K562 (cell line): ENCODE measurements around the gene ESPL1. TPM values are rescaled to one million over a fixed set of nuclear protein-coding genes. Genes with fewer than 3 reads are reported as not detected.

ENCODE experiments used
- ARID2 ChIP-seq: fragments of 450-650 bp; IDR thresholded peaks from 2 replicates; pipeline ENCODE4 v1.6.1; 2017; ENCODE audit warnings: antibody characterized with exemption, mild to moderate bottlenecking
- BRD9 ChIP-seq: fragments of 450-650 bp; IDR thresholded peaks from 2 replicates; pipeline ENCODE4 v1.6.1; 2018; ENCODE audit warnings: low read depth; ENCODE audit not compliant: partially characterized antibody
- CBX8 ChIP-seq: fragments of 200-600 bp; sonication (generic); IDR thresholded peaks from 2 replicates; pipeline ENCODE4 v1.6.1; 2012; ENCODE audit warnings: borderline replicate concordance, mixed run types, low read depth, mild to moderate bottlenecking, moderate library complexity, mixed read lengths, low read length, control low read depth, inconsistent platforms; ENCODE audit not compliant: poor library complexity, severe bottlenecking; ENCODE audit errors: extremely low read depth
- CCNT2 ChIP-seq: IDR thresholded peaks from 2 replicates; pipeline ENCODE4 v1.6.1; 2011; ENCODE audit warnings: borderline replicate concordance, low read depth, mild to moderate bottlenecking, moderate library complexity, mixed read lengths, low read length; ENCODE audit not compliant: insufficient read length; ENCODE audit errors: extremely low read depth
- CHD4 ChIP-seq: fragments of 200-600 bp; sonication (generic); IDR thresholded peaks from 3 replicates; pipeline ENCODE4 v1.6.1; 2012; ENCODE audit warnings: low read depth, mild to moderate bottlenecking, mixed read lengths, low read length, inconsistent platforms; ENCODE audit not compliant: insufficient read depth, insufficient replicate concordance, poor library complexity, severe bottlenecking
- KLF10 ChIP-seq: fragments of 250-450 bp; sonication (Bioruptor Pico); IDR thresholded peaks from 2 replicates; pipeline ENCODE4 v1.6.1; 2021; ENCODE audit warnings: matching md5 sums
- PTTG1 ChIP-seq: fragments of 450-650 bp; IDR thresholded peaks from 2 replicates; pipeline ENCODE4 v1.6.1; 2016; ENCODE audit warnings: low read depth, mild to moderate bottlenecking, missing genetic modification characterization, missing compliant biosample characterization
- PURB ChIP-seq: sonication (generic); formaldehyde crosslinking; IDR thresholded peaks from 2 replicates; pipeline ENCODE4 v1.9.0; 2021; ENCODE audit warnings: low read depth, mild to moderate bottlenecking, missing genetic modification reagents
- RBM15 ChIP-seq: fragments of 200-400 bp; formaldehyde crosslinking; IDR thresholded peaks from 2 replicates; pipeline ENCODE4 v1.6.1; 2018; ENCODE audit warnings: mild to moderate bottlenecking, low read length, moderate library complexity; ENCODE audit not compliant: insufficient read depth
- SIN3A ChIP-seq, 2 experiments: fragments of 150-350 bp in 1 of 2; IDR thresholded peaks; 2 replicates each; pipeline ENCODE4 v1.6.1; 2011 to 2016; ENCODE audit warnings: borderline replicate concordance in 2 of 2, low read depth in 2 of 2, low read length in 2 of 2, mild to moderate bottlenecking in 2 of 2, moderate library complexity in 2 of 2; ENCODE audit not compliant: control insufficient read depth in 1 of 2
- SIRT6 ChIP-seq: IDR thresholded peaks from one replicate; pipeline ENCODE4 v1.6.1; 2012; ENCODE audit warnings: low read depth, mild to moderate bottlenecking, control low read depth, inconsistent platforms, low read length, moderate library complexity
- SPI1 ChIP-seq: IDR thresholded peaks from 2 replicates; pipeline ENCODE4 v1.6.1; 2011; ENCODE audit warnings: low read depth, low read length, control low read depth, borderline replicate concordance
- YBX1 ChIP-seq: fragments of 450-650 bp; IDR thresholded peaks from 2 replicates; pipeline ENCODE4 v1.7.1; 2016; ENCODE audit warnings: mild to moderate bottlenecking
- ZKSCAN3 ChIP-seq: fragments of 250-450 bp; sonication (Bioruptor Pico); IDR thresholded peaks from 2 replicates; pipeline ENCODE4 v1.4.0; 2020
- ZNF124 ChIP-seq: sonication (generic); formaldehyde crosslinking; IDR thresholded peaks from 2 replicates; pipeline ENCODE4 v1.8.1; 2022; ENCODE audit warnings: missing genetic modification reagents
- ZNF212 ChIP-seq: fragments of 450-650 bp; formaldehyde crosslinking; IDR thresholded peaks from 2 replicates; pipeline ENCODE4 v1.4.0; 2020; ENCODE audit warnings: mild to moderate bottlenecking
- polyA plus RNA-seq, 8 experiments: library from polyadenylated mRNA; depleted of rRNA in 4 of 8; stranded (reverse) in 5 of 8; unstranded in 3 of 8; fragments of >200 nt; fragmentation: Nextera tagmentation in 2 of 8; fragmentation: Illumina TruSeq in 1 of 8; extraction: Ambion mirVana in 2 of 8; extraction: Trizol in 1 of 8; gene quantifications; 2 replicates each; pipeline versions ENCODE4 v1.2.1 to v1.2.3, GENCODE V29; 2011 to 2014; ENCODE audit warnings: inconsistent platforms in 1 of 8, missing spikeins in 1 of 8
- total RNA-seq, 7 experiments: library from RNA; depleted of rRNA in 6 of 7; stranded (reverse); fragments of >200 nt in 6 of 7; fragmentation: Illumina TruSeq in 2 of 7; extraction: Trizol in 2 of 7; gene quantifications; 2 replicates each; pipeline versions ENCODE4 v1.2.1 to v1.2.3, GENCODE V29; 2011 to 2021; ENCODE audit warnings: low replicate concordance in 1 of 7
- TF ChIP-seq, protein P1 (sequence below): fragments of 450-650 bp; IDR thresholded peaks from 2 replicates; pipeline ENCODE4 v1.6.1; 2016
- TF ChIP-seq, protein P2 (sequence below): sonication (generic); formaldehyde crosslinking; IDR thresholded peaks from 2 replicates; pipeline ENCODE4 v1.8.0; 2022; ENCODE audit warnings: mild to moderate bottlenecking, missing genetic modification reagents
- TF ChIP-seq, protein P3 (sequence below): sonication (generic); formaldehyde crosslinking; IDR thresholded peaks from 2 replicates; pipeline ENCODE4 v1.8.0; 2022; ENCODE audit warnings: mild to moderate bottlenecking, missing genetic modification reagents, borderline replicate concordance

The ESPL1 gene
- total and polyA plus RNA-seq, 9 of the 15 experiments (the other 6 are each of a cell fraction or from before 2014, with no cell fraction given): 1.2 to 55.0 (median 18.7) TPM

DNA sequence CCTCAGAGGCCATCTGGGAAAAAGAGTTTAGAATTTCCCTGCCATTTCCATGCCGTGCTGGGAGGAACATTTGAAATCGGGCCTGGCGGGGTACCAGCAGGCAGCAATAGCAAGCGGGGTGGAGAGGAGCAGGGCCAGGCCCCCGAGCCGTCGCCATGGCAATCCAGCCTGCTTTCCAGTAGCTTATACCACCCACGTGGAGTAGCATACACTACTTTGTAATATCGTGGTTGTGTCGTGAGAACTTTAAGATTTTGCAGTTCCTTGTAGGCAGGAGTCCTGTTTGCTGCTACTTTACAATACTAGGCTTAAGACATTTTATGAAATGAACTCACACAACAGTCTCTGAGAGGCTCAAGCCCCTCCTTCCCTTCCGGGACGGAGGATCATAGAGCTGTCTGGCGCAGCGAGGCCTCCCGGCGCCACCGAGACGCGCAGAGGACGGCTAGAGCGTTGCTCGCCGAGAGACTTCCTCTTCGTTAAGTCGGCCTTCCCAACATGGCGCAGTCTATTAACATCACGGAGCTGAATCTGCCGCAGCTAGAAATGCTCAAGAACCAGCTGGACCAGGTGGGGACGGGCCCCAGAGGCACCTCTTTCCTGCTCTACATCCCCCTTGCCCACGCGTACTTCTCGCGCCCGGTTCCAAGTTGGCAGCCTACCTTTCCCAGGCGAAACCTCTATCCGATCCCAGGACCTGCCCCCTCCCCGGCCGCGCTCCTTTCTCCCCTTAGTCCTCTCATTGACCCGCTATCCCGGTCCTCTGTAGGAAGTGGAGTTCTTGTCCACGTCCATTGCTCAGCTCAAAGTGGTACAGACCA, 27.2 kb downstream of the ESPL1 start, which contains the start of gene PFDN5 (continued):
- TF ChIP-seq, protein P1, sequence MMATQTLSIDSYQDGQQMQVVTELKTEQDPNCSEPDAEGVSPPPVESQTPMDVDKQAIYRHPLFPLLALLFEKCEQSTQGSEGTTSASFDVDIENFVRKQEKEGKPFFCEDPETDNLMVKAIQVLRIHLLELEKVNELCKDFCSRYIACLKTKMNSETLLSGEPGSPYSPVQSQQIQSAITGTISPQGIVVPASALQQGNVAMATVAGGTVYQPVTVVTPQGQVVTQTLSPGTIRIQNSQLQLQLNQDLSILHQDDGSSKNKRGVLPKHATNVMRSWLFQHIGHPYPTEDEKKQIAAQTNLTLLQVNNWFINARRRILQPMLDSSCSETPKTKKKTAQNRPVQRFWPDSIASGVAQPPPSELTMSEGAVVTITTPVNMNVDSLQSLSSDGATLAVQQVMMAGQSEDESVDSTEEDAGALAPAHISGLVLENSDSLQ: peak; percentile 23; the same call in 1 of the 2 replicates
- TF ChIP-seq ZNF124 (no peak), SPI1 (peak; percentile 97), ZKSCAN3 (CRISPR knock-in tag) (no peak), ARID2 (no peak), KLF10 (no peak), PURB (CRISPR knock-in tag) (no peak), ZNF212 (0 out of 2 replicates have a peak, but pooled peaks have one; percentile 5), CCNT2 (no peak), PTTG1 (tag) (no peak), RBM15 (no peak), CBX8 (no peak), YBX1 (no peak), BRD9 (no peak), SIN3A (IDR thresholded peaks at IDR 0.05; ENCODE audit: borderline replicate concordance in 2 of 2, control insufficient read depth in 1 of 2, low read depth in 2 of 2, low read length in 2 of 2) (peak; percentile 81 to 85; a peak in 3 of 4 replicates), CHD4 (no peak), SIRT6 (no peak)
- TF ChIP-seq, protein P2, sequence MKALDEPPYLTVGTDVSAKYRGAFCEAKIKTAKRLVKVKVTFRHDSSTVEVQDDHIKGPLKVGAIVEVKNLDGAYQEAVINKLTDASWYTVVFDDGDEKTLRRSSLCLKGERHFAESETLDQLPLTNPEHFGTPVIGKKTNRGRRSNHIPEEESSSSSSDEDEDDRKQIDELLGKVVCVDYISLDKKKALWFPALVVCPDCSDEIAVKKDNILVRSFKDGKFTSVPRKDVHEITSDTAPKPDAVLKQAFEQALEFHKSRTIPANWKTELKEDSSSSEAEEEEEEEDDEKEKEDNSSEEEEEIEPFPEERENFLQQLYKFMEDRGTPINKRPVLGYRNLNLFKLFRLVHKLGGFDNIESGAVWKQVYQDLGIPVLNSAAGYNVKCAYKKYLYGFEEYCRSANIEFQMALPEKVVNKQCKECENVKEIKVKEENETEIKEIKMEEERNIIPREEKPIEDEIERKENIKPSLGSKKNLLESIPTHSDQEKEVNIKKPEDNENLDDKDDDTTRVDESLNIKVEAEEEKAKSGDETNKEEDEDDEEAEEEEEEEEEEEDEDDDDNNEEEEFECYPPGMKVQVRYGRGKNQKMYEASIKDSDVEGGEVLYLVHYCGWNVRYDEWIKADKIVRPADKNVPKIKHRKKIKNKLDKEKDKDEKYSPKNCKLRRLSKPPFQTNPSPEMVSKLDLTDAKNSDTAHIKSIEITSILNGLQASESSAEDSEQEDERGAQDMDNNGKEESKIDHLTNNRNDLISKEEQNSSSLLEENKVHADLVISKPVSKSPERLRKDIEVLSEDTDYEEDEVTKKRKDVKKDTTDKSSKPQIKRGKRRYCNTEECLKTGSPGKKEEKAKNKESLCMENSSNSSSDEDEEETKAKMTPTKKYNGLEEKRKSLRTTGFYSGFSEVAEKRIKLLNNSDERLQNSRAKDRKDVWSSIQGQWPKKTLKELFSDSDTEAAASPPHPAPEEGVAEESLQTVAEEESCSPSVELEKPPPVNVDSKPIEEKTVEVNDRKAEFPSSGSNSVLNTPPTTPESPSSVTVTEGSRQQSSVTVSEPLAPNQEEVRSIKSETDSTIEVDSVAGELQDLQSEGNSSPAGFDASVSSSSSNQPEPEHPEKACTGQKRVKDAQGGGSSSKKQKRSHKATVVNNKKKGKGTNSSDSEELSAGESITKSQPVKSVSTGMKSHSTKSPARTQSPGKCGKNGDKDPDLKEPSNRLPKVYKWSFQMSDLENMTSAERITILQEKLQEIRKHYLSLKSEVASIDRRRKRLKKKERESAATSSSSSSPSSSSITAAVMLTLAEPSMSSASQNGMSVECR (CRISPR knock-in tag): peak; percentile 94
- TF ChIP-seq, protein P3, sequence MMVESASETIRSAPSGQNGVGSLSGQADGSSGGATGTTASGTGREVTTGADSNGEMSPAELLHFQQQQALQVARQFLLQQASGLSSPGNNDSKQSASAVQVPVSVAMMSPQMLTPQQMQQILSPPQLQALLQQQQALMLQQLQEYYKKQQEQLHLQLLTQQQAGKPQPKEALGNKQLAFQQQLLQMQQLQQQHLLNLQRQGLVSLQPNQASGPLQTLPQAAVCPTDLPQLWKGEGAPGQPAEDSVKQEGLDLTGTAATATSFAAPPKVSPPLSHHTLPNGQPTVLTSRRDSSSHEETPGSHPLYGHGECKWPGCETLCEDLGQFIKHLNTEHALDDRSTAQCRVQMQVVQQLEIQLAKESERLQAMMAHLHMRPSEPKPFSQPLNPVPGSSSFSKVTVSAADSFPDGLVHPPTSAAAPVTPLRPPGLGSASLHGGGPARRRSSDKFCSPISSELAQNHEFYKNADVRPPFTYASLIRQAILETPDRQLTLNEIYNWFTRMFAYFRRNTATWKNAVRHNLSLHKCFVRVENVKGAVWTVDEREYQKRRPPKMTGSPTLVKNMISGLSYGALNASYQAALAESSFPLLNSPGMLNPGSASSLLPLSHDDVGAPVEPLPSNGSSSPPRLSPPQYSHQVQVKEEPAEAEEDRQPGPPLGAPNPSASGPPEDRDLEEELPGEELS (CRISPR knock-in tag): no peak
